Left colon (tissue), 2 donors: ENCODE data around the gene LDHD. TPM values are rescaled to one million over a fixed set of nuclear protein-coding genes. Genes with fewer than 3 reads are reported as not detected.
"Not testable (repeated sequence)": the region's sequence is repeated elsewhere in the genome, so short reads cannot be mapped to it uniquely, and the experiment has no call there.

ENCODE experiments used
- ATAC-seq: fragments of 200-7000 bp; cut with Tn5 transposase; one replicate; pipeline ENCODE4 v1.9.1; 2020; ENCODE audit warnings: mild to moderate bottlenecking, moderate library complexity
- DNase-seq, 2 donors: peaks; one replicate each; pipeline ENCODE4 v3.0.0-alpha.2; 2020
- intact Hi-C, 2 donors: fragments of 100-400 bp; cut with DNase I in 1 of 2; cut with micrococcal nuclease in 1 of 2; formaldehyde crosslinking; loops; one replicate each; pipeline versions ENCODE4 v1.11.2 to v1.14.0; 2022; cut with DNase I, micrococcal nuclease
- long read RNA-seq: library from polyadenylated mRNA; unstranded; transcript quantifications from one replicate; pipeline ENCODE4 v2.0.0, GENCODE V29; 2021
- total RNA-seq, 2 donors: library from RNA; stranded (reverse); fragmentation: NEBNext Ultra II Directional; extraction: Animal tissue kit (Norgen Biotek cat#: 25700); gene quantifications; one replicate each; pipeline ENCODE4 v1.2.1, GENCODE V29; 2021
- donor health status: DM: no; HTN: no; CAD: no.
- donor health status: DM: yes; HTN: yes; CAD: no.

Gene LDHD
- total RNA-seq, result 10 to 100 TPM; 85.0 to 89.2 TPM
- long read RNA-seq, transcript LDHD-202 (11 exons, 1,966 nt), result major isoform, 60 of 144 reads
- long read RNA-seq, transcript LDHD-201 (11 exons, 2,067 nt), result minor isoform, 25 of 144 reads
- long read RNA-seq, partial matches to known transcripts, result 37 of 144 reads
- long read RNA-seq, other reads (novel, unspliced or antisense), result 22 of 144 reads

DNA sequence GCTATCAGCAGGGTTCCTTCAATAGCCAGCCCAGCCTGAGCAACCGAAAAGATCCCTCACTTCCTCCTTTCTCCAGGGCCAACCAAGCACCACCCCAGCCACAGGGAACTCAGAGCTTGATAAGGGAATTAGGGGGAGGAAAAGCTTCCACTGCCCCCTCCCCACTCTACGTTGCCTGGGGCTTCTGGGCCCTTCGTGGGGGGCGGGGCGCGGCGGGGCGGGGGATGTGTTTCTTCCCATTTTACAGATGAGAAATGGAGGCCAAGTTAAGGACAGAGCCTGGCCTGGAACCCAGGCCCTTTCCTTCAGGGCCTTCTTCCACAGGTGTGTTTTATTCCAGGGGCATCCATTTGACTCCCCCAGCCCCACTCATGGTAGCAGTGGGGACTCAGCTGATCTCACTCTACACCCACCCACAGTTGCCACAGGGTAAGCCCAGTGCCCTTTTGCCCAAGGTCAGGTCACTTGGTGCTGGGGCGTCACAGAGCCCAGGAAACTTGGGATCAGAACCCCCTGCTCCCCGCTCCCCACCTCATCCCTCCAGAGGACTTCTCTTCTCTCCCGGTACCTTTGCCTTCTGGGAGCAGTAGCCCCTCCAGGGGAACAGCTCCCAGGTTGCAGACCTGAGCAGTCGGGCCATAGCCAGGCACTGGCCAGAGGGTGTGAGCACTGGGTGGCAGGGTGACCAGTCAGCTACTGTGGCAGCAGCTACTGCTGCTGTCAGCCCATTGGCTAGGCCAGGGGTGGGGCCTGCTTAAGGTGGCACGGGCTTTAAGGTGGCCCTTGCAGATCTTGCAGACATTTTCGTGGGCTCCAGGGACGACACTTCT is at the start of gene LDHD:
LDHD (minus strand) TSS at position 700 of the 830 bp plus-strand sequence; CDS start at position 640, 60 bp downstream.
- intact Hi-C loops, result no loop called here
- DNase-seq (peak; percentile 84 to 88), ATAC-seq (peak; percentile 95)

DNA sequence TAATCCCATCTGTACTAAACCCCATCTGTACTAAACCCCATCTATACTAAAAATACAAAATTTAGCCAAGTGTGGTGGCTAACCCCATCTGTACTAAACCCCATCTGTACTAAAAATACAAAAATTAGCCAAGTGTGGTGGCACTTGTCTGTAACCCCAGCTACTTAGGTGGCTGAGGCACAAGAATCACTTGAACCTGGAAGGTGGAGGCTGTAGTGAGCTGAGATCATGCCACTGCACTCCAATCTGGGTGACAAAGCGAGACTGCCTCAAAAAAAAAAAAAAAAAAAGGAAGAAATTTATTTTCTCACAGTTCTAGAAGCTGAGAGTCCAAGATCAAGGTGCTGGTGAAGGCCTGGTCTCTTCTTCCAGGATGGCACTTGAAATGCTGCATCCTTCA is 43.8 kb upstream of the LDHD start:
- ATAC-seq (no peak), DNase-seq (no peak)
- intact Hi-C loops, result no loop called here

DNA sequence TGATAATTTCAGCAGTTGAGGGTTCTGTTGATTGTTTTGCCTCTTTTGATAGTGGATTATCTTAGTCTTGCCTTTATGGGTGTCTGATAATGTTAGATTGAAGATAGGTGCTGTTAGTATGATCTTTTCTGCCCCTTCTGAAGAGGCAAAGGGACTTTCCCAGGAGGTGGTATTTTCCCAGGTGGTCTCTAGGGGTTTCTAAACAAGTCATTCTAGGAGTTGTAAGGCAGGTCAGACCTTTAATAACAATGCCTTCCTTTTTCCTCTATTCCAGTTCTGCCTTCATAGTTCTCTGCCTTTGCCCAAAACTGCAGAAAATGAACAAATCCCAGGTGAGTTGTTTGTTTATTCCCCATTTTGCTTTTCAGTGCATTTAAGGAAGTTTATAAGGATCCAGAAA is 36.1 kb upstream of the LDHD start:
- DNase-seq (no peak), ATAC-seq (no peak)

DNA sequence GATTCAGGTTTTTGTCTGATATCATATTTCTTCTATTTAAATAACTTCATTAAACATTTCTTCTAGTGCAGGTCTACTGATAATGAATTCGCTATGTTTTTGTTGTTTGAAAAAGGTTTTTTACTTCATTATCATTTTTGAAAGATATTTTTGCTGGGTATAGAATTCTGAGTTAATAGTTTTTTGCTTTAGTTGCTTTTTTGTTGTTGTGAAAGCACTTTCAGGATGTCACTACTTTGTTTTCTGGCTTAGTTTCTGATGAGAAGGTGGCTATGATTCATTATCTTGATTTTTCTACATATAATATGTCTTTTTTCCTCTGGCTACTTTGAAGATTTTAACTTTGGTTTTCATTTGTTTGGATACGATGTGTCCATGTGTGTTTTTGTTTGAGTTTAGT is 35.2 kb upstream of the LDHD start:
- DNase-seq (no peak), ATAC-seq (no peak)
- intact Hi-C loops, result no loop called here

More for the DNA sequence above, 36.1 kb upstream of the LDHD start:
- intact Hi-C loops, result no loop called here

DNA sequence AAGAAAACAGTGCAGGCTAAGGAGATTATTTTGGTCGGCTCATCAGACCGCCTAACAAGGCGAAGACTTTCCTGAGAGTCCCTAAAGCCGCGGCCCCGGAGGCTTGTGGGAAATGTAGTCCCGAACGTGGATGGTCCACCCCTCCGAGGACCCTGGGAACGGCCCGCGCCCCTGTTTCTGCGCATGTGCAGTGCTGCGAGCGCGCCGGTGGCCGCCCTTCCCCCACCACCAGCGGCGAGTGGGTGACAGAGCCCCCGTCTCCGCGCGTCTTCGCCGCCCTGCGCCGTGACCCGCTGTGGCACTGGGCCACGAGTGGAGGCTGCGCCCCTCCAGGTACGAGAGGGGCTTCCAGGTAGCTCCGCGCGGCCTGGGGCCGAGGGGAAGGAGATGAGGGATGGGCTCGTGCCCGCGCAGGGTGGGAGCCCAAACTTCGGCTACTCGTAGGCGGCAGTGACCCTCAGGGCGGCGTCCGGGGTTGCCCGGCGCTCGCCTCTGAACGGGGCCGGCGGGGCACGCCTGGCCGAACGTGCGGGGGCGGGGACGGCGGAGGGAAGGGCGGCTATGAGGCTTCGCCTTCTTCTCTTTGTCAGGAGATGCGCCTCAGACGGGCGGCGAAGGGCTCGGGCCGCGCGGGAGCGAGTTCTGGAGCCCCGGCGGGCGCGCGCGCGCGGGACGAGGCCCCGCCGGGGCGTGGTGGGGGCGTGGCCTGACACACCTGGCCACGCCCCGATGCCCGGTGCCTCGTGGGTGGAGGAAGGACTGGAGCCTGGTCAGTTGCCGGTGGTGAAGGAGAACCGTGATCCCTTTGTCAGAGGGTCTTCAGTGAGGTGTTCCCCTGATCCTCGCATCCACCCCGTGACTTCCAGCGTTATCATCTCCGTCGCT is 32.0 kb upstream of the LDHD start, which contains the start of gene ZFP1:
ZFP1 (plus strand) TSS at position 214 of the 885 bp plus-strand sequence. CDS start 4,428 bp downstream, outside the sequence.
- peak; percentile 93 for ATAC-seq
- intact Hi-C loops, result no loop called here
- peak; percentile 94 to 97 for DNase-seq

DNA sequence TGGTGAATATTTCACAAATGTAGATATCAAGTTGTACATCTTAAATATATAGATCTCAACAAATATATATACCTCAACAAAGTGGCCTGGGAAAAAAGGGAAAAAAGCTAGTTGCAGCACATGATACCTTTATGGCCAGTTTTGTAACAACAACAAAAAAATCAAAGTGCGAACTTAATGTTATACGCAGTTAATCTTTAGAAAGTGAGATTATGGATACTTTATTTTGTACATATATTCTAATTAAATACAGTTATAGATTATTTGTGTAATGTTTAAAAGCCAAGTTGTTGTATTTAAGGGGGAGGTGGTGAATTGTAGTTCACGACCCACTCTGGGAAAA is 31.4 kb upstream of the LDHD start:
- no peak for ATAC-seq
- intact Hi-C loops, result no loop called here
- no peak for DNase-seq

DNA sequence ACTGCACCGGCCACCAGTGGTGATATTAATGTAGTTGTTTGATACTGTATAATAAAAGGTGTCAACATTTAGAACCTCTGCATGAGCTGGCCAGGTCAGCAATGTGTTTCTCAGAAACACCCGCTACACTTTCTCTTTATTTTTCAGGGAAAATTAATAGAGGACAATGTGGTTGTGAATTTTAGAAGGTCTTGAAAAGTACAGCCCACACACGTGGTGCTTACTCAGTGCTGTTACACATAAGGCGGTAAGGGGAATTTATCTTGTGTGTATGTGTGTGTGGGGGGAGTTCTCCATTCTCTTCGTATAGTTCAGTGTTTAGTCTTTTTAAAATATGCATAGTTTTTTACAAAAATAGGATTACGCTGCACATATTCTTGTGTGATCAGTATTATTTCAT is 27.4 kb upstream of the LDHD start:
- ATAC-seq, result no peak

DNA sequence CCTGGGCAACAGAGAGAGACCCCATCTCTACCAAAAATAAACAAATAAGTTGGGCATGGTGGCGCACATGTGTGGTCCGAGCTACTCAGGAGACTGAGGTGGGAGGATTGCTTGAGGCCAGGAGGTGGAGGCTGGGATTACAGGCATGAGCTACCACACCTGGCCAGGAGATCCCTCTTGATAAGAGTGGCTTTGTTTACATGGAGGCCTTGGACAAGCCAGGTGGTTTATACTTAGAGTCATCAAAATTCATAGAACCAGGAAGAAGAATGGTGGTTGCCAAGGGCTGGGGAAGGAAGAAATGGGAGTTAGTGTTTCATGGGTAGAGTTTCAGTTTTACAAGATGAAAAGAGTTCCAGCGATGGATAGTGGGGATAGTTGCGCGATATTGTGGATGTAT is 22.9 kb upstream of the LDHD start:
- intact Hi-C loops, result no loop called here
- peak; percentile 83 for ATAC-seq
- DNase-seq, result peak in 1 of 2 donors; percentile 38

More for the DNA sequence above, 27.4 kb upstream of the LDHD start:
- intact Hi-C loops, result no loop called here
- no peak for DNase-seq

DNA sequence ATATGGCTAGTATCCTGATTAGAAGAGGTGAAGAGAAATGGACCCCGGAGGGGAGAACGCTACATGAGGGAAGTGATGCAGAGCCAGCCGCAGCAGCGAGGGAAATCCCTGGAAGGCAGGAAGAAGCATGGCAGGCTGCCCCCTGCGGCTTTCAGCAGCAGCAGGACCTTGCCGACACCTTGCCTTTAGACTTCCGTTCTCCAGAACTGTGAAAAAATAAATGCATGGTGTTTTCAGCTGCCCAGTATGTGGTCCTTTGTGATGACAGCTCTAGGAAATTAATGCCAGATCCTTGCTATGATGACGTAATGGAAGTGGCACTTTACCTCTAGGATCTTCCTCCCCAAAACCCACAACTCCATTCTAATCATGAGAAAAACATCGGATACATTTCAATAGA is 22.1 kb upstream of the LDHD start:
- no peak for ATAC-seq
- intact Hi-C loops, result no loop called here
- no peak for DNase-seq

DNA sequence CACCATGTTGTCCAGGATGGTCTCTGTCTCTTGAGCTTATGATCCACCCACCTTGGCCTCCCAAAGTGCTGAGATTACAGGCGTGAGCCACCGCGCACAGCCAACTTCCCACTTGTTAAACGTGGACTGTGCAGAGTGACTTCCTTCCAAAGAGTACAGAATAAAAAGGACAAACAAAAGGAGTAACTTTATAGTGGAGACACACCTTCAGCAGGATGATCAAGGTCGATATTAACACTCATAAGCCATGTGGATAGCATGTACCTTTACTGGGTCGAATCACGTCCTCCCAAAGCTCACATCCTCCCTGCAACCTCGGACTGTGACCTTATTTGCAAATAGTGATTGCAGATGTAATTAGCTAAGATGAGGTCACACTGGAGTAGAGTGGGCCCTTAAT is 21.7 kb upstream of the LDHD start:
- ATAC-seq (peak; percentile 85), DNase-seq (peak in 1 of 2 donors; percentile 35)
- intact Hi-C loops, result no loop called here

DNA sequence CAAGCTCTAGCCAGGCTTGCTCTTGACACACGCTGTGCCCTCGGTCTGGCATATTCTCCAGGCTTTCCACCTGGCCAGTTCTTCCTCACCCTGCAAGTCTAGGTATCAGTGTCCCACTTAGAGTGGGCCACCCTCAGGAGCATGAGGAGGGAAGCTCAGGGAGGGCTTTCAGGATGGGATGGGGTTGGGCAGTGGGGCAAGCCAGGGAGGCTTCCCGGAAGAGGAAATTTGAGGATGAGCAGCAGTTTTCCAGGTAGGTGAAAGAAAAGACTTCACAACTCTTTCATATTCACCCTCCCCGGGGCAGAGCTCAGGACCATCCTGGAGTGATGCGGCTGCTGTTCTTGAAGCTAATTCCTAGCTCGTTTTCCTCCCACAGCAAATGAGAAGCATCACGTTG is 14.5 kb upstream of the LDHD start:
- intact Hi-C loops, result no loop called here
- DNase-seq, result no peak
- no peak for ATAC-seq

DNA sequence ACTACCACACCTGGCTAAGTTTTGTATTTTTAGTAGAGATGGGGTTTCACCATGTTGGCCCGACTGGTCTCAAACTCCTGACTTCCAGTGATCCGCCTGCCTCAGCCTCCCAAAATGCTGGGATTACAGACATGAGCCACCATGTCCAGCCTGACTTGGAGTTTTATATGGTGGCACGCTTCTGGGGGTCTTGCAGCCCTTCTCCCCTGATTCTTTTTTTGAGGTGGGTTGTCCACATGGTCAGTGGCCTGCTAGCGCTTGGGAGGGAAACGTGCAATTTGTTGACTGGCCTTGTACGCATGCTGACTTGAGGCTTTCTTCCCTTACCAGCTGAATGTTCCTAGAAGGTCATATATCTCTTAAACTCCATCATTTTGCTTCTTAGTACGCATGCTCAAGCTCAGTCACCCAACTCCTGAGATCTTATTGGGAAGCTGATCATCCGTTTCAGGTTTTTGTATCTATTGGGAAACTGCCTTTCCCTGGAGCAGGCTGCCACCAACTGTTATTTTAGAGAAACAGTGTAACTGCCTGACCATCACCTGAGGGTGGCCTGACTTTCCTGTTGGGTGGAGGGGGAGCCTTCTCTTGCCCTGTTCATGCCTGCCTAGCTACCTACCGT is 13.7 kb upstream of the LDHD start:
- peak; percentile 31 for ATAC-seq
- intact Hi-C loops, result no loop called here
- no peak for DNase-seq

DNA sequence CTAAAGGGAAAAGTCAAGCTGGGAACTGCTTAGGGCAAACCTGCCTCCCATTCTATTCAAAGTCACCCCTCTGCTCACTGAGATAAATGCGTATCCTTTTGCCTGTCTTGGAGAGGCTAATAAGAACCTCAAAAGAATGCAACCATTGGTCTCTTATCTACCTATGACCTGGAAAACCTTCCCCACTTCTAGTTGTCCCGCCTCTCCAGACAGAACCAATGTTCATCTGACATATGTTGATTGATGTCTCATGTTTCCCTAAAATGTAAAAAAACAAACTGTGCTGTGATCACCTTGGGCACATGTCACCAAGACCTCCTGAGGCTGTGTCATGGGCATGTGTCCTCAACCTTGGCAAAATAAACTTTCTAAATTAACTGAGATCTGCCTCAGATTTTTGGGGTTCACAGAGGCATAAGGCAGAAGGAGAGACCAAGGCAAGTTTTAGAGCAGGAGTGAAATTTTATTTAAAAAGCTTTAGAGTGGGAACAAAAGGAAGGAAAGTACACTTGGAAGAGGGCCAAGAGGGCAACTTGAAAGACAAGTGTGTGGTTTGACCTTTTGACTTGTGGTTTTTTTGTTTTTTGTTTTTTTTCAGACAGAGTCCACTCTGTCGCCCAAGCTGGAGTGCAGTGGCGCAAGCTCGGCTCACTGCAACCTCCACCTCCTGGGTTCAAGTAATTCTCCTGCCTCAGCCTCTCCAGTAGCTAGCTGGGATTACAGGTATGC is 13.0 kb upstream of the LDHD start:
- DNase-seq, intact Hi-C loops: not testable (repeated sequence)
- ATAC-seq, result peak; percentile 41

DNA sequence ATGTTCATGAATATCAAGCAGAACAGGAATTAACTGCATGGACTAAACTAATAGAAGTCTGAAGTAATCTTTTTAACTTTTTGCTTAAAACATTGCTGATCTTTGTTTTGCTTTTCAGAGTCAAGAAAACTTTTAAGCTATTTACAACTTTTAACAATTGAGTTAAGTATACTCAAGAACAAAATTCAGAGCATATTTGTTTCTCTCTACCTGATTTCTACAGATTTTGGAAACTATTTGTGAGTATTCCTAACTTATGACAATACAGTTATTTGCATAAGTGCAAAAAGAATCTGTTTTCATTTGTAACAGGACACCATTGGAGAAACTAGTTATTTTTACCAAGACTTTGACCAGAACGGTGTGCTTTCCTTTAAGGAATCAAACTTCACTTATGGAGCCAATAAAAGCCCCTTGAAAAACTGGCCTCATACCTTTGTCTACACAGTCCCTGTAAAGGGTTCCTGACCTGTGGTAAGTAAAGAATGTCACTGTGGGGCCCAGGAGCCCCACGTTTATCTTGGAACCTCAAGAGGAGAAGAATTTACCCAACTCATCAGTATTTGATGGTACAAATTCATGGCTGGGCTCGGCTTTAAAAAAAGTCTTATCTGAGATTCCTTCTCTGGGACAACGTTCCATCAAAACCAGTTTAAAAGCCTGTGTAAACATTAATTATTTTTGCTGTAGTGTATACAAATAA is 11.3 kb upstream of the LDHD start:
- intact Hi-C loops, result no loop called here
- ATAC-seq (no peak), DNase-seq (no peak)

DNA sequence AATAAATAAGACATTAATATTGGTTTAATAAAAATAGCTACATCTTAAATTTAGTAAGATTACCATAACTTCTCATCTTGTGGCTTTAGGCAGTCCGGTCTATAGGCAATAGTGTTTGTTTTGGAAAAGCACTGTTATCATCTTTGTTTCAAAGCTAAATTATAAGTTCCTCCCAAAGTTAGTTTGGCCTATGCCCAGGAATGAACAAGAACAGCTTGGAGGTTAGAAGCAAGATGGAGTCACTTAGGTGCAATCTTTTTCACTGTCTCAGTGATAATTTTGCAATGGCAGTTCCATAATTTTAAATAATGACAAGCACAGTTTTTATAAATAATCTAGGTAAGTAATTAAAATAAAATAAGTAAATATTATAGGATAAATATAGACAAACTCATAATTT is 6.0 kb upstream of the LDHD start:
- DNase-seq, result no peak
- ATAC-seq, result no peak
- intact Hi-C loops, result no loop called here

DNA sequence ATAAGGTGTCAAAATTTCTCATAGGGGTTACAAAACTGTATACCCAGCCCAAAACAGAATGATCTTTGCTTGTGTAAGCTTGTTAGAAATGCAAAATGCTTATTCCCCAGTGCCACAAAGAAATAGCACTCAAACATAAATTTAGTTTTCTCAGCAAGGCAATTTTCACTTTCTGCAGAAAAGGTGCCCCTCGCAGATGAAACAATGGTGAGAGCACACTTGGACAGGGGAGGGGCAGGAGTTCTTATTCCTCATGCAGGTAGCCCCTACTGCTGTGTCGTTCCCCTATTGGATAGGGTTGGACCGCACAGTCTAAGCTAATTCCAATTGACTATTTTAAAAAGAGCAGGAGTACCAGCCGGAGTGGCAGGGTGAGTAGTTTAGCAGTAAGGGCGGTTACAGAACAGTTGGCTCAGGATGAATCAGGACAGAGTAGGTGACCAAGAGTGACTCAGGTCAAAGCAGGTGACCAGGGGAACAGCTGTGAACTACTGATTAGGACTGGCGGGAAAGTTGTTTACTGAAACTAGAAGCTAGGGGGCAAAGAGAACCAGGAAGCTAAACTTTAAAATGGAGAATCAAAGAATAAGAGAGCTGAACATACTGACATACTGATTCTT is 5.5 kb upstream of the LDHD start:
- no peak for DNase-seq
- intact Hi-C loops, result no loop called here
- no peak for ATAC-seq

DNA sequence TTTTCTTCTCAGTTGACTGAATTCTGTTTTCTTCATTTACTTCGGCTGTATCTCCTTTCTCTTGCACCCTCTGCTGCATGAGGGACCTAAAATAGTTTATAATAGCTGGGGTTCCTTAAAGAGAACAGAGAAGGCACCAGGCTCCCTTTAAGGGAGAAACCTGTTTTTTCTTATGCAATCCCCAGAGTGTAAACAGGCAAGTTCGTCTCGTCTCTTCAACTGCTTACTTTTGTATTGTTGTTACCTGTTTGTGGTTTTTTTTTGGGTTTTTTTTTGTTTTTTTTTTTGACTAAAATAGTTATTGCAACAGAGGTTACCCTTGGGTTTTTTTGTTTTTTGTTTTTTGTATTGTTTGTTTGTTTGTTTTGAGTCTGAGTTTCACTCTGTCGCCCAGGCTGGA is 3.7 kb upstream of the LDHD start:
- ATAC-seq (no peak), DNase-seq (no peak)
- intact Hi-C loops, result no loop called here
